Measurements from ENCODE around the gene CNTN4.

Gene CNTN4

GRCh38 chr3:2554656-2555055 lies 456.0 kb downstream of the CNTN4 start:
- no peaks in the 10 kb centered on the region for H3K9me3 ChIP-seq (ENCODE audit: severe bottlenecking)
- DNase-seq: no peak

DNA sequence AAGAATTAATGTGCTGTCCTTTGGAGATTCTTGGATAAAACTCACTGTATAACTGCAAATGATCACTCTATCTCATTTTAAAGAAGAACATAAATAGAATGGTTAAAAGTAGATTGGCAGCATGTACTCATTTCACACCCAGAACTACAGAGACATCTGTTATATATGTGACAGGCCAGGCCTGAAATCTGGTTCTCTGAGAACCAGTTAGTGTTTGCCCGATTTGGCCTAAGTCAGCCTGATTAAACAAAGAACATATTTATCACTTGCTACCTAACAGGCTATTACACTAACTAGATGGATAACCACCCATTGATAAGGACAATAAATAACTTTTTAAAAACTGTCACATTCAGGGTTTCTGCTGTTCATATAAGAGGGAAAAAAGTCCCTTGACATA lies 460.1 kb downstream of the CNTN4 start:
- Histone ChIP-seq H3K27me3 (ENCODE audit: insufficient read depth, low read depth, severe bottlenecking) (no peaks in the 10 kb centered on the region), H3K36me3 (no peaks in the 10 kb centered on the region), H3K27ac (no peak overlapping the region), H3K4me3 (ENCODE audit: low read depth, low read length) (no peak overlapping the region), H3K9me3 (ENCODE audit: severe bottlenecking) (no peaks in the 10 kb centered on the region)
- TF ChIP-seq, protein P1, sequence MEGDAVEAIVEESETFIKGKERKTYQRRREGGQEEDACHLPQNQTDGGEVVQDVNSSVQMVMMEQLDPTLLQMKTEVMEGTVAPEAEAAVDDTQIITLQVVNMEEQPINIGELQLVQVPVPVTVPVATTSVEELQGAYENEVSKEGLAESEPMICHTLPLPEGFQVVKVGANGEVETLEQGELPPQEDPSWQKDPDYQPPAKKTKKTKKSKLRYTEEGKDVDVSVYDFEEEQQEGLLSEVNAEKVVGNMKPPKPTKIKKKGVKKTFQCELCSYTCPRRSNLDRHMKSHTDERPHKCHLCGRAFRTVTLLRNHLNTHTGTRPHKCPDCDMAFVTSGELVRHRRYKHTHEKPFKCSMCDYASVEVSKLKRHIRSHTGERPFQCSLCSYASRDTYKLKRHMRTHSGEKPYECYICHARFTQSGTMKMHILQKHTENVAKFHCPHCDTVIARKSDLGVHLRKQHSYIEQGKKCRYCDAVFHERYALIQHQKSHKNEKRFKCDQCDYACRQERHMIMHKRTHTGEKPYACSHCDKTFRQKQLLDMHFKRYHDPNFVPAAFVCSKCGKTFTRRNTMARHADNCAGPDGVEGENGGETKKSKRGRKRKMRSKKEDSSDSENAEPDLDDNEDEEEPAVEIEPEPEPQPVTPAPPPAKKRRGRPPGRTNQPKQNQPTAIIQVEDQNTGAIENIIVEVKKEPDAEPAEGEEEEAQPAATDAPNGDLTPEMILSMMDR (IDR thresholded peaks at IDR 0.05; ENCODE audit: low read depth, low read length): no peak
- DNase-seq: no peak

More at GRCh38 chr3:2554656-2555055, 456.0 kb downstream of the CNTN4 start:
- H3K4me3 ChIP-seq (ENCODE audit: low read depth, low read length): no peak overlapping the region
- H3K27ac ChIP-seq: no peak overlapping the region
- H3K36me3 ChIP-seq: no peaks in the 10 kb centered on the region
- TF ChIP-seq, protein P1 (IDR thresholded peaks at IDR 0.05; ENCODE audit: low read depth, low read length): no peak
- no peaks in the 10 kb centered on the region for H3K27me3 ChIP-seq (ENCODE audit: insufficient read depth, low read depth, severe bottlenecking)

DNA sequence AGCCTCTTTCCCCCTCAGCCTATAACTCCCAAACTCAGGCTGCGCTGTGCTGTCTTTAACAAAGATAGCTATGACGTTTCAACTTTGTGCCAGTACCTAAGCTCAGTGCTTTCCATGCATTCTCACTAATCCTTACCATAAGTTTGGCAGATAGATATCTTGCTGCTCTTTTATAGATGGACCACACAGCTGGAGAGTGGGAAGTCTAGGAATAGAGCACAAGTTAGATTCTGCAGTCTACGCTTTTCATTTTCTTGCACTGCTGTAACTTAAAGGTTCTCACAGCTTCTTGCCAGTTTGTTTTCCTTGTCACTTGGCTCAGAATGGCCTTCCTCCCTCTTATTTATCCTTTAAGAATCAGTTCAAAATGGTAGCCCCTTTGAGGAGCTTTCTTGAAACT lies 468.8 kb downstream of the CNTN4 start:
- Histone ChIP-seq H3K36me3 (no peaks in the 10 kb centered on the region), H3K9me3 (ENCODE audit: severe bottlenecking) (no peaks in the 10 kb centered on the region), H3K27ac (no peak overlapping the region), H3K4me3 (ENCODE audit: low read depth, low read length) (no peak overlapping the region), H3K27me3 (ENCODE audit: insufficient read depth, low read depth, severe bottlenecking) (no peaks in the 10 kb centered on the region)
- TF ChIP-seq, protein P1 (IDR thresholded peaks at IDR 0.05; ENCODE audit: low read depth, low read length): no peak
- DNase-seq: no peak

GRCh38 chr3:2568156-2568555 lies 469.5 kb downstream of the CNTN4 start:
- TF ChIP-seq, protein P1 (IDR thresholded peaks at IDR 0.05; ENCODE audit: low read depth, low read length): no peak
- DNase-seq: no peak
- Histone ChIP-seq H3K9me3 (ENCODE audit: severe bottlenecking) (no peaks in the 10 kb centered on the region), H3K4me3 (ENCODE audit: low read depth, low read length) (no peak overlapping the region), H3K36me3 (no peaks in the 10 kb centered on the region), H3K27ac (no peak overlapping the region), H3K27me3 (ENCODE audit: insufficient read depth, low read depth, severe bottlenecking) (no peaks in the 10 kb centered on the region)

- TF ChIP-seq, protein P1 (IDR thresholded peaks at IDR 0.05; ENCODE audit: low read depth, low read length): no peak
- no peaks in the 10 kb centered on the region for H3K27me3 ChIP-seq (ENCODE audit: insufficient read depth, low read depth, severe bottlenecking)
- DNase-seq: no peak
- no peaks in the 10 kb centered on the region for H3K9me3 ChIP-seq (ENCODE audit: severe bottlenecking)
- H3K27ac ChIP-seq: no peak overlapping the region
- no peak overlapping the region for H3K4me3 ChIP-seq (ENCODE audit: low read depth, low read length)
- H3K36me3 ChIP-seq: no peaks in the 10 kb centered on the region
These were observed 470.3 kb downstream of the CNTN4 start for GRCh38 chr3:2568929-2569328.

- no peak overlapping the region for H3K4me3 ChIP-seq (ENCODE audit: low read depth, low read length)
- no peaks in the 10 kb centered on the region for H3K36me3 ChIP-seq
- no peak overlapping the region for H3K27ac ChIP-seq
- no peaks in the 10 kb centered on the region for H3K9me3 ChIP-seq (ENCODE audit: severe bottlenecking)
- no peaks in the 10 kb centered on the region for H3K27me3 ChIP-seq (ENCODE audit: insufficient read depth, low read depth, severe bottlenecking)
- TF ChIP-seq, protein P1 (IDR thresholded peaks at IDR 0.05; ENCODE audit: low read depth, low read length): no peak
- DNase-seq: no peak
These were observed 478.9 kb downstream of the CNTN4 start for GRCh38 chr3:2577571-2577970.
